GM19324 (cell line): ENCODE data around the gene NOTCH3.

Experiments used
- ATAC-seq: cut with Tn5 transposase; IDR thresholded peaks from one replicate; pipeline ENCODE4 v1.9.1; 2021; ENCODE audit warnings: mild to moderate bottlenecking, moderate library complexity; ENCODE audit not compliant: unreplicated experiment, low FRiP score

NOTCH3 gene

GRCh38 chr19:15173746-15174404 is 26.9 kb downstream of the NOTCH3 start:
- ATAC-seq = no peak

- no peak for ATAC-seq
These were observed 30.4 kb downstream of the NOTCH3 start for GRCh38 chr19:15170345-15170744.

- no peak for ATAC-seq
These were observed 31.1 kb downstream of the NOTCH3 start for GRCh38 chr19:15169541-15170285.

- no peak for ATAC-seq
These were observed 34.1 kb downstream of the NOTCH3 start for GRCh38 chr19:15166700-15167099.

- ATAC-seq = no peak
These were observed 39.5 kb downstream of the NOTCH3 start for GRCh38 chr19:15161028-15161984.

- ATAC-seq = no peak
These were observed 41.5 kb downstream of the NOTCH3 start for GRCh38 chr19:15159251-15159650.

- ATAC-seq = no peak
These were observed 44.4 kb downstream of the NOTCH3 start for GRCh38 chr19:15156391-15156790.

- no peak for ATAC-seq
These were observed 45.5 kb downstream of the NOTCH3 start for GRCh38 chr19:15155296-15155695.

- ATAC-seq = no peak
These were observed 46.7 kb downstream of the NOTCH3 start for GRCh38 chr19:15154002-15154612.

GRCh38 chr19:15149737-15150136 is 51.1 kb downstream of the NOTCH3 start:
- no peak for ATAC-seq

GRCh38 chr19:15147090-15147489 is 53.7 kb downstream of the NOTCH3 start:
- no peak for ATAC-seq

GRCh38 chr19:15144046-15144646 is 56.6 kb downstream of the NOTCH3 start:
- ATAC-seq = no peak

- ATAC-seq = no peak
These were observed 58.5 kb downstream of the NOTCH3 start for GRCh38 chr19:15142313-15142712.

GRCh38 chr19:15141143-15141542 is 59.7 kb downstream of the NOTCH3 start:
- no peak for ATAC-seq

GRCh38 chr19:15138427-15138826 is 62.4 kb downstream of the NOTCH3 start:
- ATAC-seq = no peak

- ATAC-seq = no peak
These were observed 63.0 kb downstream of the NOTCH3 start for GRCh38 chr19:15137777-15138176.

GRCh38 chr19:15136234-15136954 is 64.4 kb downstream of the NOTCH3 start:
- ATAC-seq = no peak

- ATAC-seq = no peak
These were observed 70.8 kb downstream of the NOTCH3 start for GRCh38 chr19:15129856-15130585.
